Measurements from ENCODE around the gene CD79B. TPM values are rescaled to one million over a fixed set of nuclear protein-coding genes. Genes with fewer than 3 reads are reported as not detected.

Gene CD79B
- total RNA-seq (2014; rRNA removed; shearing (Covaris generic)) (743 and 751 TPM in 2 replicates), total RNA-seq (2022) (457 and 479 TPM in 2 replicates), Bru-seq, nascent RNA (percentile 97 among the genes with signal in this experiment), BruChase-seq, experiment 1, labeled RNA remaining after a 6-hour chase (percentile 95 among the genes with signal in this experiment), BruChase-seq, experiment 2, labeled RNA remaining after a 2-hour chase (percentile 99 among the genes with signal in this experiment)
- long read RNA-seq, transcript CD79B-201 (6 exons, 1,269 nt) = minor isoform, 187 of 538 reads
- long read RNA-seq, transcript CD79B-203 (6 exons, 1,254 nt) = major isoform, 237 of 538 reads
- long read RNA-seq, transcript CD79B-202 (5 exons, 378 nt) = minor isoform, 12 of 538 reads
- long read RNA-seq, partial matches to known transcripts = 64 of 538 reads
- long read RNA-seq, other reads (novel, unspliced or antisense) = 37 of 538 reads

- ChIA-PET CTCF (ENCODE audit: unreplicated experiment) (interaction anchor here (0.6 to 3.3 kb wide), 2 partner anchors 13 to 14 kb away, joined by 3 to 21 read pairs; partner anchors contain the start of gene GH1), POLR2A (interaction anchor here (1.0 to 2.4 kb wide), 7 partner anchors 10 to 142 kb away, joined by 4 to 19 read pairs (median 5); partner anchors contain the start of gene ICAM2)
- no peak for TF ChIP-seq EZH2phosphoT487 (IDR thresholded peaks at IDR 0.05; ENCODE audit: borderline replicate concordance, low read depth, low read length)
- TF ChIP-seq, protein P1, sequence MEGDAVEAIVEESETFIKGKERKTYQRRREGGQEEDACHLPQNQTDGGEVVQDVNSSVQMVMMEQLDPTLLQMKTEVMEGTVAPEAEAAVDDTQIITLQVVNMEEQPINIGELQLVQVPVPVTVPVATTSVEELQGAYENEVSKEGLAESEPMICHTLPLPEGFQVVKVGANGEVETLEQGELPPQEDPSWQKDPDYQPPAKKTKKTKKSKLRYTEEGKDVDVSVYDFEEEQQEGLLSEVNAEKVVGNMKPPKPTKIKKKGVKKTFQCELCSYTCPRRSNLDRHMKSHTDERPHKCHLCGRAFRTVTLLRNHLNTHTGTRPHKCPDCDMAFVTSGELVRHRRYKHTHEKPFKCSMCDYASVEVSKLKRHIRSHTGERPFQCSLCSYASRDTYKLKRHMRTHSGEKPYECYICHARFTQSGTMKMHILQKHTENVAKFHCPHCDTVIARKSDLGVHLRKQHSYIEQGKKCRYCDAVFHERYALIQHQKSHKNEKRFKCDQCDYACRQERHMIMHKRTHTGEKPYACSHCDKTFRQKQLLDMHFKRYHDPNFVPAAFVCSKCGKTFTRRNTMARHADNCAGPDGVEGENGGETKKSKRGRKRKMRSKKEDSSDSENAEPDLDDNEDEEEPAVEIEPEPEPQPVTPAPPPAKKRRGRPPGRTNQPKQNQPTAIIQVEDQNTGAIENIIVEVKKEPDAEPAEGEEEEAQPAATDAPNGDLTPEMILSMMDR (conservative IDR thresholded peaks at IDR 0.05; ENCODE audit: low read length) = no peak
- BruUV-seq (replicated peaks) = no TSS peak
- Histone ChIP-seq H3K36me3 (ENCODE audit: insufficient read depth, low read length) (peaks cover 46% of the 10 kb centered on the region), H3K4me2 (ENCODE audit: low read length) (peak within 1 kb of the TSS; percentile 95), H3K4me1 (ENCODE audit: insufficient read depth, low read length, poor library complexity, severe bottlenecking) (peaks cover 73% of the 10 kb centered on the region), H4K20me1 (ENCODE audit: insufficient read depth, low read length) (peaks cover 17% of the 10 kb centered on the region), H3K79me2 (ENCODE audit: insufficient read depth, low read depth, low read length) (peaks cover 50% of the 10 kb centered on the region), H3K9me2 (ENCODE audit: insufficient read depth, low read length) (no peaks in the 10 kb centered on the region), H3K27ac (ENCODE audit: low read depth, low read length, poor library complexity, severe bottlenecking) (peak within 1 kb of the TSS; percentile 99), H2AFZ (ENCODE audit: low read length) (no peak within 1 kb of the TSS), H3K9me3 (ENCODE audit: low read length) (no peaks in the 10 kb centered on the region), H3K4me3 (ENCODE audit: low read depth, low read length, poor library complexity, severe bottlenecking) (peak within 1 kb of the TSS; percentile 98)
- DNase-seq (ENCODE audit: low spot score) = peak; percentile 93
- intact Hi-C loops (cut with micrococcal nuclease; ENCODE audit: unreplicated experiment) = loop anchor here (1.0 to 5.0 kb wide), 3 partner anchors 14 to 235 kb away; partner anchors contain the start of gene ICAM2
These were observed at the start of gene CD79B for GRCh38 chr17:63931981-63932561. TSS of gene CD79B (minus strand) at chr17:63932331. CDS start at chr17:63932261, 70 bp downstream.

DNA sequence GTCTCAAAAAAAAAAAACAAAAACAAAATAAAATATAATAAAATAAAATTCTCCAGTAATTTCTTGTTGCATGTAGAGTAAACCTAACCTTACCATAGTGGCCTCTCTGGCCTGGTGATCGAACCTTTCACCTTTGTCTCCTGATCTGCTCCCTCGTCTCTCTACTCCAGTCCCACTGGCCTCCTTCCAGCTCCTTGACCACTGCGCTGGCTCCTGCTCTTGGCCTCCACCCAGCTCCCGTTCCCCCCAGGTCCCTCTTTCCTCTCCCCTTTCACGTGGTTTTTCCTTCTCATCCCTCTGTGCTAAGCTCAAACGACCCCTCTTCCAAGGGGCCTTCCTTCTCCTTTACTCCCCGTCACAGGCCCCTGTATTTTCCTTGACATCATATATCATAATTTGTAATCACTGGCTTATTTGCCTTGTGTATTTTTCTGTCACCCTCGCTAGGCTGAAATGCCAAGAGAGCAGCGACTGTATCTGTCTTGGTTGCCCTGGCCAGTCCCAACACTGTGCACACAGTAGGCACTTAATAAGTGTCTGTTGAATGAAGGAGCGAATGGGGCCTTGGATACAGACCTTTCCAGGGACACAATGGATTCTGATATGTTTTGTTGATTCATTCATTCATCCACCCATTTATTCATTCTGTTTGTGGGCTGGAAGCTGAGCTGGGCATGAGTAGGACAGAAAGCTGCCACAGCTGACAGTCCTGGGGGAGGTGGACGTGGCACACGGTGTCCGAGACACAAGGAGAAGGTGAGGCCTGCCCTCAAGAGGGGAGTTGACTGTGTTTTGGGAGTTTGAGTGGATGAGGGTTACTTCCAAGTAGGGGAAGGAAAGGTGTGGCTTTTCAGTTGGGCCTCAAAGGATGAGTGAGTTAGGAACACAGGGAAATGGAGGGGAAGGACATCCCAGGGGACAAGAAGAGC lies 46.4 kb upstream of the CD79B start:
- Histone ChIP-seq H3K27ac (ENCODE audit: low read depth, low read length, poor library complexity, severe bottlenecking) (no peak overlapping the region), H4K20me1 (ENCODE audit: insufficient read depth, low read length) (no peaks in the 10 kb centered on the region), H3K9me3 (ENCODE audit: low read length) (peaks cover 17% of the 10 kb centered on the region), H3K4me3 (ENCODE audit: low read depth, low read length, poor library complexity, severe bottlenecking) (no peak overlapping the region), H3K4me2 (ENCODE audit: low read length) (no peak overlapping the region), H3K79me2 (ENCODE audit: insufficient read depth, low read depth, low read length) (no peaks in the 10 kb centered on the region), H3K4me1 (ENCODE audit: insufficient read depth, low read length, poor library complexity, severe bottlenecking) (peaks cover 4% of the 10 kb centered on the region), H3K9me2 (ENCODE audit: insufficient read depth, low read length) (no peaks in the 10 kb centered on the region), H3K36me3 (ENCODE audit: insufficient read depth, low read length) (no peaks in the 10 kb centered on the region), H2AFZ (ENCODE audit: low read length) (no peak overlapping the region)
- DNase-seq (ENCODE audit: low spot score) = no peak
- POLR2A ChIA-PET = interaction anchor here (0.7 to 2.1 kb wide), 3 partner anchors 17 to 319 kb away, joined by 3 to 7 read pairs (median 5); no protein-coding TSS in a partner anchor
- BruUV-seq (replicated peaks) = no TSS peak
- CTCF ChIA-PET (ENCODE audit: unreplicated experiment) = no interaction called here
- intact Hi-C loops (cut with micrococcal nuclease; ENCODE audit: unreplicated experiment) = no loop called here
- TF ChIP-seq EZH2phosphoT487 (IDR thresholded peaks at IDR 0.05; ENCODE audit: borderline replicate concordance, low read depth, low read length) = no peak
- TF ChIP-seq, protein P1 (conservative IDR thresholded peaks at IDR 0.05; ENCODE audit: low read length) = no peak

Measured in OCI-LY7 (cell line).